ENCODE results near the gene TTC7B. TPM values are rescaled to one million over a fixed set of nuclear protein-coding genes. Genes with fewer than 3 reads are reported as not detected.

TTC7B gene
- total RNA-seq, 2 experiments from 2014 or later: 5.6 to 6.5 TPM

- Mint-ChIP-seq H3K36me3 (ENCODE audit: low read depth) (no peaks in the 10 kb centered on the region), H3K4me1 (ENCODE audit: low read depth) (no peaks in the 10 kb centered on the region), H3K27me3 (ENCODE audit: low read depth) (no peaks in the 10 kb centered on the region), H3K27ac (no peak overlapping the region), H3K9me3 (no peaks in the 10 kb centered on the region), H3K4me3 (no peak overlapping the region)
- intact Hi-C loops (cut with micrococcal nuclease): no loop called here
- DNase-seq: no peak
- CTCF ChIA-PET: no interaction called here
Measured at GRCh38 chr14:90612801-90613200, 203.4 kb downstream of the TTC7B start.

GRCh38 chr14:90611936-90612335, 204.3 kb downstream of the TTC7B start:
- H3K36me3 Mint-ChIP-seq (ENCODE audit: low read depth): no peaks in the 10 kb centered on the region
- CTCF ChIA-PET: no interaction called here
- no peaks in the 10 kb centered on the region for H3K27me3 Mint-ChIP-seq (ENCODE audit: low read depth)
- intact Hi-C loops (cut with micrococcal nuclease): no loop called here
- no peaks in the 10 kb centered on the region for H3K4me1 Mint-ChIP-seq (ENCODE audit: low read depth)
- no peak for DNase-seq
- no peaks in the 10 kb centered on the region for H3K9me3 Mint-ChIP-seq
- no peak overlapping the region for H3K4me3 Mint-ChIP-seq
- no peak overlapping the region for H3K27ac Mint-ChIP-seq

- H3K36me3 Mint-ChIP-seq (ENCODE audit: low read depth): no peaks in the 10 kb centered on the region
- intact Hi-C loops (cut with micrococcal nuclease): no loop called here
- no peaks in the 10 kb centered on the region for H3K9me3 Mint-ChIP-seq
- no peak overlapping the region for H3K27ac Mint-ChIP-seq
- H3K27me3 Mint-ChIP-seq (ENCODE audit: low read depth): no peaks in the 10 kb centered on the region
- CTCF ChIA-PET: no interaction called here
- H3K4me3 Mint-ChIP-seq: no peak overlapping the region
- DNase-seq: no peak
- no peaks in the 10 kb centered on the region for H3K4me1 Mint-ChIP-seq (ENCODE audit: low read depth)
Measured at GRCh38 chr14:90611501-90611900, 204.7 kb downstream of the TTC7B start.

- intact Hi-C loops (cut with micrococcal nuclease): no loop called here
- H3K27ac Mint-ChIP-seq: no peak overlapping the region
- no peaks in the 10 kb centered on the region for H3K9me3 Mint-ChIP-seq
- no peak overlapping the region for H3K4me3 Mint-ChIP-seq
- no peaks in the 10 kb centered on the region for H3K4me1 Mint-ChIP-seq (ENCODE audit: low read depth)
- CTCF ChIA-PET: no interaction called here
- peaks cover 4% of the 10 kb centered on the region for H3K27me3 Mint-ChIP-seq (ENCODE audit: low read depth)
- no peaks in the 10 kb centered on the region for H3K36me3 Mint-ChIP-seq (ENCODE audit: low read depth)
- no peak for DNase-seq
Measured at GRCh38 chr14:90610346-90611040, 205.7 kb downstream of the TTC7B start.

- Mint-ChIP-seq H3K4me3 (no peak overlapping the region), H3K27ac (no peak overlapping the region), H3K36me3 (ENCODE audit: low read depth) (no peaks in the 10 kb centered on the region), H3K4me1 (ENCODE audit: low read depth) (no peaks in the 10 kb centered on the region), H3K9me3 (no peaks in the 10 kb centered on the region), H3K27me3 (ENCODE audit: low read depth) (peaks cover 4% of the 10 kb centered on the region)
- CTCF ChIA-PET: interaction anchor here (1.1 kb wide), 1 partner anchor 88 kb away, joined by 3 read pairs; no protein-coding TSS in a partner anchor
- intact Hi-C loops (cut with micrococcal nuclease): no loop called here
- no peak for DNase-seq
Measured at GRCh38 chr14:90609376-90609775, 206.9 kb downstream of the TTC7B start.

- Mint-ChIP-seq H3K4me1 (ENCODE audit: low read depth) (no peaks in the 10 kb centered on the region), H3K36me3 (ENCODE audit: low read depth) (no peaks in the 10 kb centered on the region), H3K9me3 (no peaks in the 10 kb centered on the region), H3K27ac (no peak overlapping the region), H3K4me3 (no peak overlapping the region), H3K27me3 (ENCODE audit: low read depth) (peaks cover 4% of the 10 kb centered on the region)
- DNase-seq: no peak
- intact Hi-C loops (cut with micrococcal nuclease): no loop called here
- CTCF ChIA-PET: interaction anchor here (1.1 kb wide), 1 partner anchor 88 kb away, joined by 3 read pairs; no protein-coding TSS in a partner anchor
Measured at GRCh38 chr14:90608929-90609341, 207.3 kb downstream of the TTC7B start.

- CTCF ChIA-PET: no interaction called here
- Mint-ChIP-seq H3K4me1 (ENCODE audit: low read depth) (no peaks in the 10 kb centered on the region), H3K4me3 (no peak overlapping the region), H3K27me3 (ENCODE audit: low read depth) (peaks cover 4% of the 10 kb centered on the region), H3K27ac (no peak overlapping the region), H3K9me3 (no peaks in the 10 kb centered on the region), H3K36me3 (ENCODE audit: low read depth) (no peaks in the 10 kb centered on the region)
- intact Hi-C loops (cut with micrococcal nuclease): no loop called here
- DNase-seq: no peak
Measured at GRCh38 chr14:90608281-90608680, 207.9 kb downstream of the TTC7B start.

GRCh38 chr14:90607141-90607540, 209.1 kb downstream of the TTC7B start:
- Mint-ChIP-seq H3K4me3 (no peak overlapping the region), H3K27ac (no peak overlapping the region), H3K27me3 (ENCODE audit: low read depth) (peaks cover 4% of the 10 kb centered on the region), H3K36me3 (ENCODE audit: low read depth) (no peaks in the 10 kb centered on the region), H3K9me3 (no peaks in the 10 kb centered on the region), H3K4me1 (ENCODE audit: low read depth) (no peaks in the 10 kb centered on the region)
- DNase-seq: no peak
- intact Hi-C loops (cut with micrococcal nuclease): no loop called here
- CTCF ChIA-PET: interaction anchor here (0.6 to 2.0 kb wide), 2 partner anchors 90 to 177 kb away, joined by 5 read pairs; no protein-coding TSS in a partner anchor

- Mint-ChIP-seq H3K27ac (no peak overlapping the region), H3K4me1 (ENCODE audit: low read depth) (no peaks in the 10 kb centered on the region), H3K36me3 (ENCODE audit: low read depth) (no peaks in the 10 kb centered on the region), H3K4me3 (no peak overlapping the region), H3K9me3 (no peaks in the 10 kb centered on the region), H3K27me3 (ENCODE audit: low read depth) (peaks cover 4% of the 10 kb centered on the region)
- CTCF ChIA-PET: interaction anchor here (2.0 kb wide), 1 partner anchor 91 kb away, joined by 5 read pairs; no protein-coding TSS in a partner anchor
- no peak for DNase-seq
- intact Hi-C loops (cut with micrococcal nuclease): no loop called here
Measured at GRCh38 chr14:90606434-90606833, 209.8 kb downstream of the TTC7B start.

- Mint-ChIP-seq H3K4me1 (ENCODE audit: low read depth) (no peaks in the 10 kb centered on the region), H3K27ac (no peak overlapping the region), H3K4me3 (no peak overlapping the region), H3K27me3 (ENCODE audit: low read depth) (peaks cover 4% of the 10 kb centered on the region), H3K36me3 (ENCODE audit: low read depth) (no peaks in the 10 kb centered on the region), H3K9me3 (no peaks in the 10 kb centered on the region)
- intact Hi-C loops (cut with micrococcal nuclease): no loop called here
- CTCF ChIA-PET: interaction anchor here (2.0 kb wide), 1 partner anchor 92 kb away, joined by 5 read pairs; no protein-coding TSS in a partner anchor
- DNase-seq: no peak
Measured at GRCh38 chr14:90605430-90605829, 210.8 kb downstream of the TTC7B start.

- intact Hi-C loops (cut with micrococcal nuclease): no loop called here
- no peaks in the 10 kb centered on the region for H3K36me3 Mint-ChIP-seq (ENCODE audit: low read depth)
- no peaks in the 10 kb centered on the region for H3K4me1 Mint-ChIP-seq (ENCODE audit: low read depth)
- peaks cover 6% of the 10 kb centered on the region for H3K27me3 Mint-ChIP-seq (ENCODE audit: low read depth)
- no peaks in the 10 kb centered on the region for H3K9me3 Mint-ChIP-seq
- no peak overlapping the region for H3K27ac Mint-ChIP-seq
- no peak for DNase-seq
- no peak overlapping the region for H3K4me3 Mint-ChIP-seq
- CTCF ChIA-PET: no interaction called here
Measured at GRCh38 chr14:90604356-90604755, 211.9 kb downstream of the TTC7B start.

- CTCF ChIA-PET: no interaction called here
- Mint-ChIP-seq H3K36me3 (ENCODE audit: low read depth) (no peaks in the 10 kb centered on the region), H3K9me3 (no peaks in the 10 kb centered on the region), H3K4me3 (no peak overlapping the region), H3K27me3 (ENCODE audit: low read depth) (peaks cover 6% of the 10 kb centered on the region), H3K27ac (no peak overlapping the region), H3K4me1 (ENCODE audit: low read depth) (no peaks in the 10 kb centered on the region)
- DNase-seq: no peak
- intact Hi-C loops (cut with micrococcal nuclease): no loop called here
Measured at GRCh38 chr14:90603841-90604240, 212.4 kb downstream of the TTC7B start.

GRCh38 chr14:90603336-90603735, 212.9 kb downstream of the TTC7B start:
- Mint-ChIP-seq H3K27me3 (ENCODE audit: low read depth) (peaks cover 6% of the 10 kb centered on the region), H3K27ac (no peak overlapping the region), H3K36me3 (ENCODE audit: low read depth) (no peaks in the 10 kb centered on the region), H3K4me1 (ENCODE audit: low read depth) (no peaks in the 10 kb centered on the region), H3K9me3 (no peaks in the 10 kb centered on the region), H3K4me3 (no peak overlapping the region)
- intact Hi-C loops (cut with micrococcal nuclease): no loop called here
- CTCF ChIA-PET: no interaction called here
- DNase-seq: no peak

All from activated naive CD4-positive, alpha-beta T cell treated with anti-CD3 and anti-CD28 coated beads for 36 hours (primary cell).